ENCODE measurements around the gene ZBTB21.

Gene ZBTB21

DNA sequence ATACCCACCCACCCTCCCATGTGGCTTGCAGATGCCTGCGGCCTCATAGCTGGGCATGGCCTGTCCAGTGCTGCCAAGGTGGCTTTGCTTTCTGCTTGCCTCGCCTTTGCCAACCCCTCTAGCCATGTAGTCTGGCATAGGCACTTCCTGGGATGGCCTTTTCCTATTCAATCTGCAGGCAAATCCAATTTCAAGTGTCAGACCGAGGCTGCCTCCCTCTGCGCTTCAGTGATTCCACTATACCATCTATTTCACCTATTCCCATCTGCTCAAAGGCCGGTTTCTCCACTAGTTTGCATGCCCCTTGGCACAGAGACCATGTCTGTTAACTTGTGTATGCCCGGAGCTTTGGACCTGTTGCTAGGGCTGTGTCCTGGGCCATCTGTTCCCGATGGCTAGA lies 3.8 kb upstream of the ZBTB21 start:
- TF ChIP-seq, protein P1, sequence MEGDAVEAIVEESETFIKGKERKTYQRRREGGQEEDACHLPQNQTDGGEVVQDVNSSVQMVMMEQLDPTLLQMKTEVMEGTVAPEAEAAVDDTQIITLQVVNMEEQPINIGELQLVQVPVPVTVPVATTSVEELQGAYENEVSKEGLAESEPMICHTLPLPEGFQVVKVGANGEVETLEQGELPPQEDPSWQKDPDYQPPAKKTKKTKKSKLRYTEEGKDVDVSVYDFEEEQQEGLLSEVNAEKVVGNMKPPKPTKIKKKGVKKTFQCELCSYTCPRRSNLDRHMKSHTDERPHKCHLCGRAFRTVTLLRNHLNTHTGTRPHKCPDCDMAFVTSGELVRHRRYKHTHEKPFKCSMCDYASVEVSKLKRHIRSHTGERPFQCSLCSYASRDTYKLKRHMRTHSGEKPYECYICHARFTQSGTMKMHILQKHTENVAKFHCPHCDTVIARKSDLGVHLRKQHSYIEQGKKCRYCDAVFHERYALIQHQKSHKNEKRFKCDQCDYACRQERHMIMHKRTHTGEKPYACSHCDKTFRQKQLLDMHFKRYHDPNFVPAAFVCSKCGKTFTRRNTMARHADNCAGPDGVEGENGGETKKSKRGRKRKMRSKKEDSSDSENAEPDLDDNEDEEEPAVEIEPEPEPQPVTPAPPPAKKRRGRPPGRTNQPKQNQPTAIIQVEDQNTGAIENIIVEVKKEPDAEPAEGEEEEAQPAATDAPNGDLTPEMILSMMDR (IDR thresholded peaks at IDR 0.05; ENCODE audit: insufficient read depth, low read depth, low read length, missing control alignments) = no peak

DNA sequence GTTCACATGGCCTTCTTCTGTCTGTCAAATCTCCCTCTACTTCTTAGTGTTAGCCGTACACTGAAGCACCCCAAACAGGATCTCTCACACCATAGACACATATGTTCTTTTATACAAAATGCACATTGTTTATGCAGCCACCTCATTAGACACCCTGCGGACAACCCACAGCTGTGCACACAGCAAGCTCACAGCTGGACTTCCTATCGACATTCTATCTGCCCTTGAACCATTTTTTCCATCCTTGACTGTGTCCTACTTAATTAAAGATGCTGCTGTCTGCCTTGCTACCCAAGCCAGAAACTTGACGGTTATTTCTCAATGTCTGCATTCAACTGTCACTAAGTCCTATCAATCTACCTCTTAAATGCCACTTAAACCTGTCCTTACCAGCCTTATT lies 3.2 kb upstream of the ZBTB21 start:
- TF ChIP-seq, protein P1 (IDR thresholded peaks at IDR 0.05; ENCODE audit: insufficient read depth, low read depth, low read length, missing control alignments) = no peak
- H3K4me3 ChIP-seq (ENCODE audit: low read length) = no peak overlapping the region

More for the DNA sequence above, 3.8 kb upstream of the ZBTB21 start:
- no peak for DNase-seq (ENCODE audit: low read depth)
- H3K4me3 ChIP-seq (ENCODE audit: low read length) = no peak overlapping the region

DNA sequence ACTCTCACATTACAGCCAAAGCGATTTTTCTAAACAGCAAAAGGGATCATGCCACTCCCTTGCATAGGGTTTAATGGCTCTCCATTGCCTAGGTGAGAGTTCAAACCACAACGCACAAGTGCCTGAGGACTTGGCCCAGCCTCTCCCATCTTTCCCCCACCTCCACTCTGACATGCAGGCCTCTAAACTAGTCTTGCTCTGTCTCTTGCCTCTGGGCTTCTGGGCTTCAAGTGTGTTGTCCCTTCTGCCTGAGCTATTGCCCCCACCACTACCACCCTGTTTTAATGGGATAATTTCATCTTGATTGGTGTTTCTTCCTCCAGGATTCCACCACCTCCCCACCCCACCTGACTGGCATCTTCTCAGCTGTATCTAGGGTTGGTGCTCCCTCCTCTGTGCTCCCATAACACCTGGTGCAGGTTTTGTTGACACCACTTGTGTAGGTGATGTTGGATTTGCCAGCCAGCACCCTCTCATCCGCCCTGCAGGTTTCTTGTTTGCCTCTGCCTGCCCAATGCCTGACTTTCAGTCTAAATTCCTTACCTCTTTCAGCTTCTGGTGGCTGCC lies 2.7 kb upstream of the ZBTB21 start:
- H3K4me3 ChIP-seq (ENCODE audit: low read length) = no peak overlapping the region
- TF ChIP-seq, protein P1 (IDR thresholded peaks at IDR 0.05; ENCODE audit: insufficient read depth, low read depth, low read length, missing control alignments) = no peak
- DNase-seq (ENCODE audit: low read depth) = no peak

More for the DNA sequence above, 3.2 kb upstream of the ZBTB21 start:
- DNase-seq (ENCODE audit: low read depth) = no peak

DNA sequence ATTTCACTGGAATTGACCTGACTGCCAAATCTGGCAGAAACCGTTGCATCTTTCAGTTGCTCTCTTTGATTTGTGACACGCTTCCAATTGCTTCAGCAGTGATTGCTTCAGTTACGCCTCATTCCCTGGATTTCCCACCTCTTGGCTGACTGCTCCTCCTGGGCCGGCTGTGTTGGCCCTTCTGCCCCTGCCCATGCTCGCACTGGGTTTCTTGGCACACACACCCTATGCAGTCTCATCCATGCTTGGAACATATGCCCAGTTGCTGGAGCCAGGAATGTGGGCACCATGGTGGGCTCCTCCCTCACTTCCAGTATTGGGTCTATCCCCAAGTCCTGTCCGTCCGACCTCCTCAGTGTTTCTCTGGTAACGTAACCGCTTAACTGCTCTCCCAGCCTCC lies 2.2 kb upstream of the ZBTB21 start:
- no peak for DNase-seq (ENCODE audit: low read depth)
- H3K4me3 ChIP-seq (ENCODE audit: low read length) = no peak overlapping the region
- TF ChIP-seq, protein P1 (IDR thresholded peaks at IDR 0.05; ENCODE audit: insufficient read depth, low read depth, low read length, missing control alignments) = no peak

DNA sequence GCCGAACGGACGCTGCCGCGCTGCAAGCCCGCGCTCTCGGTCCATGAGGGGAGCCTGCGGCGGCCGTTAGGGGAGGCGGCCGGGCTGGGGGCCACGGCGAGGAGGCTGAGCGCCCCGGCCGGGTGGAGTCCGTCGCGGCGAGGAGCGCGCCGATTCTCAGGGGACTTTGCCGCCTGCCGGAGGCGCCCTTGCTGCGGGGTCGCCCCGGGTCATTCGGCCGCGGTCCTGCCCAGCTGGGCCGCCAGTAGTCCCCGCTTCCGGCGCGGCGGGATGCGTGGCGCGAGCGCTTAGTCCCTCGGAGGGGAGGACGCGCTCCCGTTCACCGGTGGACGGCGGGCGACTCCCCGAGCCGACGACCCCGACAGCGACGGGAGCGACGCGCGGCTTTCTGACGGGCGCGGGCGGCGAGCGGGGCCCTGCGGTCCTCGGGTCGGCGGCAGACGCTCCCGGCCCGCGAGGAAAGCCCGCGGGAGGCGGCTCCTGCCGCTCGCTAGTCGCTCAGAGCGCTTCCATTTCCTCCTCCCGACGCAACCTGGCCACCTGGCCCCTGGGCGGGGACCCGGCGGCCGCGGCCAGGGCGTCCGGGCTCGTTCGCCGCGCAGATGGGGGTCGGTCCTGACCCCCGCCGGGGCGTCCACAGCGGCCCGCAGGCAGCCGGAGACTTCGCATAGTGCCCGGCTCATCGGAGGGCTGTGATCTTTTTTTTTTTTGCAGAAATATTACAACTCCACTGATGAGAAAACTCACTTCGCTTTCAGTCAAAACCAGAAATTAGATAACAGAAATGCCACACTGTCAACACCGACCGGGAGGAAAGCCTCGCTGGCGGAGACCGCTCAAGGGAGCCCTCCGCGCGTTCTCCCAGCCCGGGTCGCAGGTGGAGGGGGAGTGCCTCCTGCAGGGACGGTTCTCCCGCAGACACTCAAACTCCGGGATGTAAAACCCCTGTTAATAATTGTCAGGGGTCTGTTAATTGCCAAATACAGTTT lies 641 bp upstream of the ZBTB21 start:
- peak; percentile 24 for DNase-seq (ENCODE audit: low read depth)

DNA sequence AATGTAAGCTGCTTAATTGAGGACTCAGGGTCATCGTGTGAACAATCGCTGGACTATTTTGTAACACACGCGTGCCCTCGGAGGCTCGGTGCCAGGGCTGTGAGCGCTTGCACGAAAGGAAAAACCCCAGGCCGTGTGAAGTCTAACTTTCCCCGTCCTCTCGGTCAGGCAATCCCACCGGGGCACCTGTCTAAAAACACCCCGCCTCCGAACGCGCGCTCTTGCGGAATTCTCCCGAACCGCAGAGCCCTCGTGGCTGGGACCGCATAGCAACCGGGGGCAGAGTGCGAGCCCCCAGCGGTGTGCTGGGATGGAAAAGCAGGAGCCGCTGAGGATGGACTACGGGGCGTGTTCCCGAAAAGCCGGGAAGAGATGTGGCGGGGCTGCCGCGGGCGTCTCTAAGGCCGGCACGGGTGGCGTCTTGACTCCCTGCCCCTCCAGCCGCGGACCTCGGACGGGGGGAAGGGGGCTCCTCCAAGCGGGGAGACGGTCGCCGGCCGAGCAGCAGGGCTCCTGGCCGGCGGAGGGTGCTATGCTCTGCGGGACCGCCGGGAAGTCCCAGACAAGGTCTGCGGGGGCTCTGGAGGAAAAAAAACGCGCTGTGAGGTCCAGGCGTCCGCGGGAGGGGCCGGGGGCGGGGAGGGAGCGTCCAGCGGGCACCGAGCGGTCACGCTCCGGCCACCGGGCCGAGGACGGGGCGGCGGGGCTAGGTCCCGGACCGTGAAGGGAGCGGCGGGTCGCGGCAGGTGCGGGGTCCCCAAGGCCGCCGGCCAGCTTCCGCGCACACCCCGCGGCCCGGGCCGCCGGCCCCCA lies 936 bp downstream of the ZBTB21 start:
- DNase-seq (ENCODE audit: low read depth) = peak; percentile 28
- peak overlapping the region; percentile 70 for H3K4me3 ChIP-seq (ENCODE audit: low read length)
- TF ChIP-seq, protein P1 (IDR thresholded peaks at IDR 0.05; ENCODE audit: insufficient read depth, low read depth, low read length, missing control alignments) = peak; percentile 11

More for the DNA sequence above, 641 bp upstream of the ZBTB21 start:
- TF ChIP-seq, protein P1 (IDR thresholded peaks at IDR 0.05; ENCODE audit: insufficient read depth, low read depth, low read length, missing control alignments) = no peak
- peak overlapping the region; percentile 70 for H3K4me3 ChIP-seq (ENCODE audit: low read length)

Data from epithelial cell of esophagus (primary cell).